K562 (cell line): Measurements from ENCODE around the gene LCNL1. TPM values are rescaled to one million over a fixed set of nuclear protein-coding genes. Genes with fewer than 3 reads are reported as not detected.
A peak's percentile ranks its signal among the peaks of the same experiment; 100 is the strongest.

Experiments used
- ATAC-seq: fragments of 200-7000 bp; cut with Tn5 transposase; 3 replicates; pipeline ENCODE4 v1.9.1; 2020; ENCODE audit warnings: moderate library complexity
- BruUV-seq: library from RNA; stranded (reverse); fragments of 400-500 nt; replicated peaks from 2 replicates; lab custom pipeline; 2021; lab: Mats Ljungman, UMichigan
- CTCF ChIA-PET: fragments of 300-600 bp; formaldehyde crosslinking; extraction: SDS; loops from one replicate; lab custom pipeline; 2021; ENCODE audit warnings: low intra/inter-chr PET ratio; lab: Yijun Ruan, JAX
- POLR2A ChIA-PET: fragments of 300-600, 350-650 bp; sonication (Branson Sonifier 250); formaldehyde crosslinking; extraction: SDS; loops from one replicate; lab custom pipeline; 2021; ENCODE audit warnings: antibody characterized with exemption, inconsistent platforms; lab: Yijun Ruan, JAX
- DNase-seq, 4 experiments: peaks; one replicate each; pipeline versions ENCODE4 v3.0.0 to v3.0.0-alpha.2; 2011 to 2018; ENCODE audit warnings: low spot score in 3 of 4, mixed read lengths in 3 of 4; ENCODE audit errors: extremely low read depth in 1 of 4
- FAIRE-seq: peaks from 2 replicates; lab custom pipeline; 2011; peaks lifted over from hg19 to GRCh38; lab: Jason Lieb, UNC
- H2AFZ ChIP-seq: 2 replicates; pipeline ENCODE4 v1.6.0; 2011; ENCODE audit warnings: low read depth, low read length, control low read depth, inconsistent platforms
- H3K27ac ChIP-seq: fragments of 200-600 bp; 3 replicates; pipeline ENCODE4 v1.8.0; 2011; ENCODE audit warnings: low read depth, mild to moderate bottlenecking, control low read depth, inconsistent platforms, low read length, moderate library complexity, mixed read lengths; ENCODE audit errors: extremely low read depth
- H3K27me3 ChIP-seq, 2 experiments: fragments of 300-600 bp in 1 of 2; 2 replicates in 1 of 2; 3 replicates in 1 of 2; pipeline versions ENCODE4 v1.6.0 to v1.8.0; 2011; ENCODE audit warnings: inconsistent platforms in 2 of 2, low read length in 2 of 2, mild to moderate bottlenecking in 1 of 2, mixed read lengths in 1 of 2, moderate library complexity in 1 of 2; ENCODE audit not compliant: control insufficient read depth in 2 of 2, insufficient read depth in 2 of 2
- H3K36me3 ChIP-seq: fragments of 300-600 bp; 3 replicates; pipeline ENCODE4 v1.8.0; 2011; ENCODE audit warnings: mild to moderate bottlenecking, low read length, inconsistent platforms; ENCODE audit not compliant: control insufficient read depth, insufficient read depth
- H3K4me1 ChIP-seq, 2 experiments: fragments of 200-600 bp in 1 of 2; replicated peaks in 1 of 2; 2 replicates in 1 of 2; 3 replicates in 1 of 2; pipeline versions ENCODE4 v1.5.1 to v1.8.0; 2011; ENCODE audit warnings: inconsistent platforms in 2 of 2, low read length in 2 of 2, mild to moderate bottlenecking in 1 of 2, mixed read lengths in 1 of 2, moderate library complexity in 1 of 2; ENCODE audit not compliant: control insufficient read depth in 2 of 2, insufficient read depth in 2 of 2
- H3K4me2 ChIP-seq: 2 replicates; pipeline ENCODE4 v1.6.1; 2011; ENCODE audit warnings: low read length, control low read depth, inconsistent platforms, mixed read lengths; ENCODE audit not compliant: insufficient read depth
- H3K4me3 ChIP-seq: fragments of 200-600 bp; sonication (generic), shearing (Covaris generic); 2 replicates; pipeline ENCODE4 v1.5.1; 2016; ENCODE audit warnings: control low read depth, inconsistent platforms
- H3K79me2 ChIP-seq: fragments of 200-600 bp; 3 replicates; pipeline ENCODE4 v1.8.0; 2011; ENCODE audit warnings: low read length, inconsistent platforms; ENCODE audit not compliant: control insufficient read depth, insufficient read depth
- H3K9ac ChIP-seq, 2 experiments: 2 replicates each; pipeline versions ENCODE4 v1.6.0 to v1.6.1; 2011; ENCODE audit warnings: low read depth in 2 of 2, low read length in 2 of 2, control low read depth in 1 of 2, inconsistent platforms in 1 of 2, mild to moderate bottlenecking in 1 of 2, mixed read lengths in 1 of 2; ENCODE audit not compliant: insufficient read depth in 1 of 2
- H3K9me1 ChIP-seq: one replicate; pipeline ENCODE4 v1.6.0; 2011; ENCODE audit warnings: inconsistent platforms, mild to moderate bottlenecking, low read length, moderate library complexity; ENCODE audit not compliant: control insufficient read depth, insufficient read depth
- H3K9me3 ChIP-seq: replicated peaks from 2 replicates; pipeline ENCODE4 v1.5.1; 2011; ENCODE audit warnings: low read depth, low read length, inconsistent platforms; ENCODE audit not compliant: control insufficient read depth, insufficient read depth
- H4K20me1 ChIP-seq: replicated peaks from 2 replicates; pipeline ENCODE4 v1.6.1; 2011; ENCODE audit warnings: low read length, inconsistent platforms, mixed read lengths; ENCODE audit not compliant: control insufficient read depth, insufficient read depth
- CBX3 ChIP-seq, 2 experiments: IDR thresholded peaks; 1 replicate in 1 of 2; 2 replicates in 1 of 2; pipeline ENCODE4 v1.6.1; 2012; ENCODE audit warnings: inconsistent platforms in 2 of 2, low read length in 2 of 2, borderline replicate concordance in 1 of 2, control low read depth in 1 of 2
- CEBPB ChIP-seq: fragments of 450-650 bp; IDR thresholded peaks from 2 replicates; pipeline ENCODE4 v1.6.1; 2016; ENCODE audit warnings: missing genetic modification characterization, missing compliant biosample characterization
- MAFF ChIP-seq: IDR thresholded peaks from 2 replicates; pipeline ENCODE4 v1.6.1; 2012; ENCODE audit warnings: low read length, improper control_type of control experiment
- POLR2A ChIP-seq: fragments of 450-650 bp; conservative IDR thresholded peaks from 2 replicates; pipeline ENCODE4 v1.6.1; 2016
- SRF ChIP-seq, 2 experiments: fragments of 250-450, 450-650 bp in 1 of 2; sonication (Bioruptor Pico) in 1 of 2; sonication (generic) in 1 of 2; formaldehyde crosslinking; IDR thresholded peaks; 2 replicates each; pipeline versions ENCODE4 v1.5.0 to v1.5.1; 2020 to 2022; ENCODE audit warnings: mild to moderate bottlenecking in 1 of 2, missing genetic modification reagents in 1 of 2
- WGBS: fragments of 100-300 bp; shearing (Covaris generic); methylation state at CpG from one replicate; pipeline ENCODE4 v1.1.6; 2016; ENCODE audit warnings: low coverage, mixed read lengths; ENCODE audit not compliant: insufficient coverage; ENCODE audit errors: missing lambda C conversion rate; 5-methylcytosine and 5-hydroxymethylcytosine counted together
- in situ Hi-C: fragments of 300-500 bp; cut with MboI; formaldehyde crosslinking; loops from 4 replicates; pipeline ENCODE4 v1.15.0; 2018; ENCODE audit warnings: inconsistent platforms, mixed read lengths
- intact Hi-C: fragments of 100-400 bp; cut with micrococcal nuclease; formaldehyde crosslinking; loops from 2 replicates; pipeline ENCODE4 v1.14.2; 2022
- polyA plus RNA-seq, 8 experiments: library from polyadenylated mRNA; depleted of rRNA in 4 of 8; stranded (reverse) in 5 of 8; unstranded in 3 of 8; fragments of >200 nt; fragmentation: Nextera tagmentation in 2 of 8; fragmentation: Illumina TruSeq in 1 of 8; extraction: Ambion mirVana in 2 of 8; extraction: Trizol in 1 of 8; gene quantifications; 2 replicates each; pipeline versions ENCODE4 v1.2.1 to v1.2.3, GENCODE V29; 2011 to 2014; ENCODE audit warnings: inconsistent platforms in 1 of 8, missing spikeins in 1 of 8
- total RNA-seq, 7 experiments: library from RNA; depleted of rRNA in 6 of 7; stranded (reverse); fragments of >200 nt in 6 of 7; fragmentation: Illumina TruSeq in 2 of 7; extraction: Trizol in 2 of 7; gene quantifications; 2 replicates each; pipeline versions ENCODE4 v1.2.1 to v1.2.3, GENCODE V29; 2011 to 2021; ENCODE audit warnings: low replicate concordance in 1 of 7
- TF ChIP-seq, protein P1 (sequence below): sonication (generic); formaldehyde crosslinking; IDR thresholded peaks from 2 replicates; pipeline ENCODE4 v1.8.0; 2022; ENCODE audit warnings: missing genetic modification reagents, mild to moderate bottlenecking, borderline replicate concordance
- TF ChIP-seq, protein P2 (sequence below): fragments of 250-450 bp; sonication (Bioruptor Pico); IDR thresholded peaks from 2 replicates; pipeline ENCODE4 v1.5.0; 2021
- TF ChIP-seq, protein P3 (sequence below): fragments of 250-450 bp; sonication (Bioruptor Pico); IDR thresholded peaks from 2 replicates; pipeline ENCODE4 v1.8.0; 2021; ENCODE audit warnings: moderate library complexity, mild to moderate bottlenecking, inconsistent platforms
- TF ChIP-seq, protein P4 (sequence below): fragments of 450-650 bp; formaldehyde crosslinking; IDR thresholded peaks from 2 replicates; pipeline ENCODE4 v1.4.0; 2020; ENCODE audit warnings: mild to moderate bottlenecking, moderate library complexity
- TF ChIP-seq, protein P5 (sequence below): fragments of 250-450 bp; sonication (Bioruptor Pico); IDR thresholded peaks from 2 replicates; pipeline ENCODE4 v1.8.0; 2022; ENCODE audit warnings: moderate library complexity, mild to moderate bottlenecking, inconsistent platforms
- TF ChIP-seq, protein P6 (sequence below), 2 experiments: fragments of 450-650 bp; IDR thresholded peaks; 2 replicates each; pipeline ENCODE4 v1.6.1; 2018; ENCODE audit warnings: mild to moderate bottlenecking in 2 of 2, low read depth in 1 of 2; ENCODE audit not compliant: partially characterized antibody in 2 of 2

Gene LCNL1
- total and polyA plus RNA-seq, 9 of the 15 experiments (the other 6 are each of a cell fraction or from before 2014, with no cell fraction given), result 0.04 to 0.16 (median 0.04) TPM; not detected in 4

DNA sequence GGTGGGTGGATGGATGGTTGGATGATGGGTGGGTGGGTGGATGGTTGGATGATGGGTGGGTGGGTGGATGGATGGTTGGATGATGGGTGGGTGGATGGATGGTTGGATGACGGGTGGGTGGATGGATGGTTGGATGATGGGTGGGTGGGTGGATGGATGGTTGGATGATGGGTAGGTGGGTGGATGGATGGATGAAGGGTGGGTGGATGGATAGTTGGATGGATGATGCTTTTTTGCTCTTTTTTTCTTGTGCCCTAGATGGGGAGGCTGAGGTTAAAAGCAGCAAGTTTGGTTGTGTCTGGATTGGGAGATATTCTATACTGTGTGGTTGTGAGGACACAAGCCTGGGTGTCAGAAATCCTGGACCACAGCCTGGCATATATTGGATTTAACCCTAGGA lies 25.3 kb upstream of the LCNL1 start (continued):
- TF ChIP-seq, protein P1, sequence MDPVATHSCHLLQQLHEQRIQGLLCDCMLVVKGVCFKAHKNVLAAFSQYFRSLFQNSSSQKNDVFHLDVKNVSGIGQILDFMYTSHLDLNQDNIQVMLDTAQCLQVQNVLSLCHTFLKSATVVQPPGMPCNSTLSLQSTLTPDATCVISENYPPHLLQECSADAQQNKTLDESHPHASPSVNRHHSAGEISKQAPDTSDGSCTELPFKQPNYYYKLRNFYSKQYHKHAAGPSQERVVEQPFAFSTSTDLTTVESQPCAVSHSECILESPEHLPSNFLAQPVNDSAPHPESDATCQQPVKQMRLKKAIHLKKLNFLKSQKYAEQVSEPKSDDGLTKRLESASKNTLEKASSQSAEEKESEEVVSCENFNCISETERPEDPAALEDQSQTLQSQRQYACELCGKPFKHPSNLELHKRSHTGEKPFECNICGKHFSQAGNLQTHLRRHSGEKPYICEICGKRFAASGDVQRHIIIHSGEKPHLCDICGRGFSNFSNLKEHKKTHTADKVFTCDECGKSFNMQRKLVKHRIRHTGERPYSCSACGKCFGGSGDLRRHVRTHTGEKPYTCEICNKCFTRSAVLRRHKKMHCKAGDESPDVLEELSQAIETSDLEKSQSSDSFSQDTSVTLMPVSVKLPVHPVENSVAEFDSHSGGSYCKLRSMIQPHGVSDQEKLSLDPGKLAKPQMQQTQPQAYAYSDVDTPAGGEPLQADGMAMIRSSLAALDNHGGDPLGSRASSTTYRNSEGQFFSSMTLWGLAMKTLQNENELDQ (CRISPR knock-in tag), result no peak
- TF ChIP-seq, protein P2, sequence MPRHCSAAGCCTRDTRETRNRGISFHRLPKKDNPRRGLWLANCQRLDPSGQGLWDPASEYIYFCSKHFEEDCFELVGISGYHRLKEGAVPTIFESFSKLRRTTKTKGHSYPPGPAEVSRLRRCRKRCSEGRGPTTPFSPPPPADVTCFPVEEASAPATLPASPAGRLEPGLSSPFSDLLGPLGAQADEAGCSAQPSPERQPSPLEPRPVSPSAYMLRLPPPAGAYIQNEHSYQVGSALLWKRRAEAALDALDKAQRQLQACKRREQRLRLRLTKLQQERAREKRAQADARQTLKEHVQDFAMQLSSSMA, result no peak
- TF ChIP-seq CEBPB (no peak), CBX3 (IDR thresholded peaks at IDR 0.05; ENCODE audit: borderline replicate concordance in 1 of 2, low read length in 2 of 2) (no peak)
- TF ChIP-seq, protein P3, sequence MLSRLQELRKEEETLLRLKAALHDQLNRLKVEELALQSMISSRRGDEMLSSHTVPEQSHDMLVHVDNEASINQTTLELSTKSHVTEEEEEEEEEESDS (CRISPR knock-in tag), result no peak

DNA sequence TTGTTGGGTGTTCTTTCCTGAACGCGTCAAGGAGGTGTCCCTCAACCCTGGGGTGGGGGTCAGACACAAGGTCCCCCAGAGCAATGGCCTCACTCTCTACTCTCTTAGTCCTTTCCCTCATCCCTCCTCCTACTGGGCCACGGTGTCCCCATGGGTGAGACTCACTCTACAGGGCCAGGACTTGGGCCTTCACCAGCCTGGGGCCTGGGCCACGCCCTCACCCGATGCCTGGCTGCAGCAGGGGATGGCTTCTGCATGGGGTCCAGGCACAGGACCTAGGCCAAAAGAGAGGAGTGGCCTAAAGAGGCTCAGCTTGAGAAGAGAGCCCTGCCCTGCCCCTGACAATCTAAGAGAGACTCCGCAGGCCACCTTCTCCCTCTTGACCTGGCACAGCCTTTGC lies 24.9 kb upstream of the LCNL1 start:
- no peak overlapping the region for H3K27ac ChIP-seq
- H3K79me2 ChIP-seq, result no peaks in the 10 kb centered on the region
- no peaks in the 10 kb centered on the region for H3K36me3 ChIP-seq
- no peak overlapping the region for H3K4me3 ChIP-seq
- 0 out of 2 replicates have a peak, but pooled peaks cover 4% of the 10 kb centered on the region for H4K20me1 ChIP-seq
- intact Hi-C loops (no loop called here), in situ Hi-C loops (no loop called here)
- FAIRE-seq (no peak), DNase-seq (no peak), ATAC-seq (no peak)
- no peaks in the 10 kb centered on the region for H3K9me3 ChIP-seq
- no TSS peak for BruUV-seq
- no peak overlapping the region for H3K4me2 ChIP-seq
- peaks cover 5 to 71% of the 10 kb centered on the region in 2 experiments; a peak in 3 of 5 replicates for H3K4me1 ChIP-seq
- H3K9ac ChIP-seq, result peak overlapping the region in 1 of 2 experiments; percentile 76; a peak in 1 of 4 replicates
- H3K27me3 ChIP-seq, result peaks cover 2 to 7% of the 10 kb centered on the region in 2 experiments; a peak in 3 of 5 replicates
- no peak overlapping the region for H2AFZ ChIP-seq
- CTCF ChIA-PET, result no interaction called here
- 13% methylated on average over 5 of the region's 6 CpGs for WGBS
- no peaks in the 10 kb centered on the region for H3K9me1 ChIP-seq
- POLR2A ChIA-PET, result interaction anchor here (0.7 kb wide), 1 partner anchor 101 kb away, joined by 6 read pairs; no protein-coding TSS in a partner anchor
- TF ChIP-seq, protein P4, sequence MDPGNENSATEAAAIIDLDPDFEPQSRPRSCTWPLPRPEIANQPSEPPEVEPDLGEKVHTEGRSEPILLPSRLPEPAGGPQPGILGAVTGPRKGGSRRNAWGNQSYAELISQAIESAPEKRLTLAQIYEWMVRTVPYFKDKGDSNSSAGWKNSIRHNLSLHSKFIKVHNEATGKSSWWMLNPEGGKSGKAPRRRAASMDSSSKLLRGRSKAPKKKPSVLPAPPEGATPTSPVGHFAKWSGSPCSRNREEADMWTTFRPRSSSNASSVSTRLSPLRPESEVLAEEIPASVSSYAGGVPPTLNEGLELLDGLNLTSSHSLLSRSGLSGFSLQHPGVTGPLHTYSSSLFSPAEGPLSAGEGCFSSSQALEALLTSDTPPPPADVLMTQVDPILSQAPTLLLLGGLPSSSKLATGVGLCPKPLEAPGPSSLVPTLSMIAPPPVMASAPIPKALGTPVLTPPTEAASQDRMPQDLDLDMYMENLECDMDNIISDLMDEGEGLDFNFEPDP (CRISPR knock-in tag), result no peak
- TF ChIP-seq, protein P5, sequence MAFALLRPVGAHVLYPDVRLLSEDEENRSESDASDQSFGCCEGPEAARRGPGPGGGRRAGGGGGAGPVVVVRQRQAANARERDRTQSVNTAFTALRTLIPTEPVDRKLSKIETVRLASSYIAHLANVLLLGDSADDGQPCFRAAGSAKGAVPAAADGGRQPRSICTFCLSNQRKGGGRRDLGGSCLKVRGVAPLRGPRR (CRISPR knock-in tag), result no peak
- TF ChIP-seq POLR2A (no peak), MAFF (no peak), SRF (CRISPR knock-in tag; IDR thresholded peaks at IDR 0.05) (no peak)
- TF ChIP-seq, protein P6, sequence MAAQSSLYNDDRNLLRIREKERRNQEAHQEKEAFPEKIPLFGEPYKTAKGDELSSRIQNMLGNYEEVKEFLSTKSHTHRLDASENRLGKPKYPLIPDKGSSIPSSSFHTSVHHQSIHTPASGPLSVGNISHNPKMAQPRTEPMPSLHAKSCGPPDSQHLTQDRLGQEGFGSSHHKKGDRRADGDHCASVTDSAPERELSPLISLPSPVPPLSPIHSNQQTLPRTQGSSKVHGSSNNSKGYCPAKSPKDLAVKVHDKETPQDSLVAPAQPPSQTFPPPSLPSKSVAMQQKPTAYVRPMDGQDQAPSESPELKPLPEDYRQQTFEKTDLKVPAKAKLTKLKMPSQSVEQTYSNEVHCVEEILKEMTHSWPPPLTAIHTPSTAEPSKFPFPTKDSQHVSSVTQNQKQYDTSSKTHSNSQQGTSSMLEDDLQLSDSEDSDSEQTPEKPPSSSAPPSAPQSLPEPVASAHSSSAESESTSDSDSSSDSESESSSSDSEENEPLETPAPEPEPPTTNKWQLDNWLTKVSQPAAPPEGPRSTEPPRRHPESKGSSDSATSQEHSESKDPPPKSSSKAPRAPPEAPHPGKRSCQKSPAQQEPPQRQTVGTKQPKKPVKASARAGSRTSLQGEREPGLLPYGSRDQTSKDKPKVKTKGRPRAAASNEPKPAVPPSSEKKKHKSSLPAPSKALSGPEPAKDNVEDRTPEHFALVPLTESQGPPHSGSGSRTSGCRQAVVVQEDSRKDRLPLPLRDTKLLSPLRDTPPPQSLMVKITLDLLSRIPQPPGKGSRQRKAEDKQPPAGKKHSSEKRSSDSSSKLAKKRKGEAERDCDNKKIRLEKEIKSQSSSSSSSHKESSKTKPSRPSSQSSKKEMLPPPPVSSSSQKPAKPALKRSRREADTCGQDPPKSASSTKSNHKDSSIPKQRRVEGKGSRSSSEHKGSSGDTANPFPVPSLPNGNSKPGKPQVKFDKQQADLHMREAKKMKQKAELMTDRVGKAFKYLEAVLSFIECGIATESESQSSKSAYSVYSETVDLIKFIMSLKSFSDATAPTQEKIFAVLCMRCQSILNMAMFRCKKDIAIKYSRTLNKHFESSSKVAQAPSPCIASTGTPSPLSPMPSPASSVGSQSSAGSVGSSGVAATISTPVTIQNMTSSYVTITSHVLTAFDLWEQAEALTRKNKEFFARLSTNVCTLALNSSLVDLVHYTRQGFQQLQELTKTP (IDR thresholded peaks at IDR 0.05; ENCODE audit: low read depth in 1 of 2, partially characterized antibody in 2 of 2), result no peak
